DMS 273 treated with DMSO at 0.1 percent for 48 hours (cell line): ENCODE results near the gene GALNT15.
A peak's percentile ranks its signal among the peaks of the same experiment; 100 is the strongest.

Source experiments
- DNase-seq: peaks from one replicate; lab custom pipeline; 2025; lab: John Stamatoyannopoulos, UW

The GALNT15 gene

DNA sequence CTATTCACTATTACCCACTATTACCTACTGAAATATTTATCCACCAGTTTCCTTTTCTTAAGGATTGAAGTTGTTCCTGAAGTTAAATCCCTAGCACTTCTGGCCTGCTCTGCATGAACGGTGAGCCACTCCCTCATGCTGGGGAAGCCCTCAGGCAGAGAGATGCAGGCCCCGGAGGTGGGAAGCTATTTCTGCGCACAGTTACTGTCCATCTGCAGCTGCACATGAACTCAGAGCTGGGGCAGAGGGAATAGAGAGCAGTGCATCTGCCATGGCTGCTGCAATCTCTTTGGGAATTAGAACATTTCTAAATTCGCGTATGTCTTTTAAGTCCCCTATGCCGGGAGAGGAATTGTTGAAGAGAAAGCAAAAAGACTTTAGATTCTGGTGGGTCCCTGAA, 6.3 kb upstream of the GALNT15 start:
- no peak for DNase-seq

GRCh38 chr3:16171009-16171408, 3.5 kb upstream of the GALNT15 start:
- no peak for DNase-seq

DNA sequence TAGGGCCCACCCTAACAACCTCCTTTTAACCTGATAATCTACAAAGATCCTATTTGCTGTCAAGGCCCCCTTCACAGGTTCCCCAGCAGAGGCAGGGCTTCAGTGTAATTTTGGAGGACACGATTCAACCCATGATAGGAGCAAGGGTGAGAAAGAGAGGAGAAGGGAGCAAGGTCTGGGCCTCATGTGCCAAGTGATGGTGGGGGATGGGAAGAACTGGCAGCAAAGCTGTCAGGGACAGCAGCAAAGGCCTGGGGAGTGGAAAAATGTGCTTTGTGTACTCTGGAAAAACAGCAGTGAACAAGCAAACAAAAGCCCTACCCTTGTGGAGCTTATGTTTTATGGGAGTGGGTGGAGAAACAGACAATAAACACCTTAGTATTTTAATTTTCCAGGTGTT, 2.7 kb upstream of the GALNT15 start:
- no peak for DNase-seq

- DNase-seq = no peak
These were observed 1.0 kb upstream of the GALNT15 start for GRCh38 chr3:16173283-16174025.

DNA sequence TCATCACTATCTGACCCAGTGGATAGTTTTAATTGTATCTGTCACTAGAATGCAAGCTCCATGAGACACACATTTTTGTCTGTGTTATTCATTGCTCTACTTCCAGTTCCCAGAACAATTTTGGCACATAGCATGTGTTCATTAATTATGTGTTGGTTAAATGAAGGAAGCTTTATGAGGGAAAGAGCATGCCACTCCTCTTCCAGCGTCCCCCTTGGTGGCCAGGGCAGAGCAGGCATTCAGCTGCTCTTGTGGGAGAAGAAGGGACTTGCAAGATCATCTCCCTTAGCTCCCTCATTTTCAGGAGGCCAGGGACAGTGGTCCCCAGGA, 489 bp upstream of the GALNT15 start:
- no peak for DNase-seq

DNA sequence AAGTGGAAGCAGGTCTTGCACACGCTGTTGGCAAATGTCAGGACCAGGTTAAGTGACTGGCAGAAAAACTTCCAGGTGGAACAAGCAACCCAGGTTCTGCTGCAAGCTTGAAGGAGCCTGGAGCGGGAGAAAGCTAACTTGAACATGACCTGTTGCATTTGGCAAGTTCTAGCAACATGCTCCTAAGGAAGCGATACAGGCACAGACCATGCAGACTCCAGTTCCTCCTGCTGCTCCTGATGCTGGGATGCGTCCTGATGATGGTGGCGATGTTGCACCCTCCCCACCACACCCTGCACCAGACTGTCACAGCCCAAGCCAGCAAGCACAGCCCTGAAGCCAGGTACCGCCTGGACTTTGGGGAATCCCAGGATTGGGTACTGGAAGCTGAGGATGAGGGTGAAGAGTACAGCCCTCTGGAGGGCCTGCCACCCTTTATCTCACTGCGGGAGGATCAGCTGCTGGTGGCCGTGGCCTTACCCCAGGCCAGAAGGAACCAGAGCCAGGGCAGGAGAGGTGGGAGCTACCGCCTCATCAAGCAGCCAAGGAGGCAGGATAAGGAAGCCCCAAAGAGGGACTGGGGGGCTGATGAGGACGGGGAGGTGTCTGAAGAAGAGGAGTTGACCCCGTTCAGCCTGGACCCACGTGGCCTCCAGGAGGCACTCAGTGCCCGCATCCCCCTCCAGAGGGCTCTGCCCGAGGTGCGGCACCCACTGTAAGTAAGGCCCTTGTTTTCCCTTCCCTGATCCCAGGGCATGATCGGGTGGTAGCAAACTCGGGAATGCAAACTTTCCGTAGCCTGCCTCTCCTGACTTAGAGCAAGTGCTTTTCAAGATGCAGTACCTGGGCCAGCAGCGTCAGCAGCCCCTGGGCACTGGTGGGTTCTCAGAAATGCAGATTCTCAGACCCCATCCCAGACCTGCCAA, 759 bp downstream of the GALNT15 start:
- DNase-seq = no peak

DNA sequence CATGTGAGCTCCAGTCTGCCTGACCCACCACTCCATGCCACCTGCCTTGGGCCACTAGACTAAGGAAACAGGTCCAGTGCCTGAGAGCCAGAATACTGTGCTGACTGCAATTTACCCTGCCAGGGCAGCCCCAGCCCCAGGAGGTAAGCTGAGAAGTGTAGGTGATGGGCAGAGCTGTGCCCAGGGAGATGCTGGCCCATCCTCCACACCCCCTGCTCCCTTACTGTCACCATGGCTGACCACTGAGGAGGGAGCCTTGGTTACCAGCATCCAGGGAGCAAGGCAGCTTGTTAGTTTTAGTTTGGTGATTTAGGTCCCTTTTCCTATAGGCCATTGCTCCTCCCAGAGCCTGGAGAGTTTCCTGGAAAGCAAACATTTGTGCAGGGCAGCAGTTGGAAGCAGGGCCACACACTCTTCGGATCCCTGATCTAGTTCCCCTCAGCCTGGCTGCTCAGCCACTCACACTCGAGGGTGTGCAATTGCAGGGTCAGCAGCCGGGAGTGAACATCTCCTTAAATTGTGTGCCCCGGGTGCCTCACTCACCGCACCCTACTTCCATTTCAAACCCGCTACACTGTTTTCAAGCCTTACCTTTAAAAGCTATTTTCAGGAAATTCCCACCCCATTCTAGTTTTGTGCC, 2.0 kb downstream of the GALNT15 start:
- no peak for DNase-seq

- no peak for DNase-seq
These were observed 2.9 kb downstream of the GALNT15 start for GRCh38 chr3:16177382-16177781.

- DNase-seq = no peak
These were observed 3.6 kb downstream of the GALNT15 start for GRCh38 chr3:16177962-16178627.

DNA sequence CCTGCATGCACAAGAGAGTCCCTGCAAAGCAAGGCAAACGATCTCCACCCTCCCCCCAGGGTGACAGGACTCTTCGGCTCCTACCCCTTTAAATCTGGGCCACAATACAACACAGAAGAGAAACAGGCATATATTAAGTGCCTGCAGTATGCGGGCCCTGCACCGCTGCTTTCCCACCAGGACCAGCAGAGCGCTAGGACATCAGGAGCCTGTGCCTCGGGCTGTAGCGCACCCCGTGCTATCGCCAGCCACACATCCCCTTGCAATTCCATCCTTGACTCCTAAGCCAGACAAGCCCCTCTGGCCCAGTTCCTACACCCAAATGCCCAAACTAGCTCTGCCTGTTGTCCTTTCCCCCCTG, 4.1 kb downstream of the GALNT15 start:
- no peak for DNase-seq

- no peak for DNase-seq
These were observed 4.8 kb downstream of the GALNT15 start for GRCh38 chr3:16179261-16179660.

GRCh38 chr3:16179771-16180736, 5.6 kb downstream of the GALNT15 start:
- no peak for DNase-seq

- no peak for DNase-seq
These were observed 6.3 kb downstream of the GALNT15 start for GRCh38 chr3:16180737-16181134.

GRCh38 chr3:16181361-16181760, 6.9 kb downstream of the GALNT15 start:
- no peak for DNase-seq

- no peak for DNase-seq
These were observed 7.7 kb downstream of the GALNT15 start for GRCh38 chr3:16182183-16182582.

GRCh38 chr3:16182612-16183011, 8.1 kb downstream of the GALNT15 start:
- no peak for DNase-seq

GRCh38 chr3:16183082-16183481, 8.6 kb downstream of the GALNT15 start:
- no peak for DNase-seq

GRCh38 chr3:16183601-16184270, 9.3 kb downstream of the GALNT15 start:
- DNase-seq = peak; percentile 41

DNA sequence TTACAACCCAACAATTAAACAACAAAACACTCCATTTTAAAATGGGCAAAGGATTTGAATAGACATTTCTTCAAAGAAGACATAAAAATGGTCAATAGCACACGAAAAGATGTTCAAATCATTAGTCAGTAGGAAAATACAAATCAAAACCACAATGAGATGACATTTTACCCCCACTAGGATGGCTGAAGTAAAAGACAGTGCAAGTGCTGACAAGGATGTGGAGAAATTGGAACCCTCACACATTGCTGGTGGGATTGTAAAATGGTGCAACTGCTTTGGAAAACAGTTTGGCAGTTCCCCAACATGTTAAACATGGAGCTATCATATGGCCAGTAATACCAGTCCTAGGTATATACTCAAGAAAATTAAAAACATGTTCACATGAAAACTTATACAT, 11.6 kb downstream of the GALNT15 start:
- DNase-seq = no peak

DNA sequence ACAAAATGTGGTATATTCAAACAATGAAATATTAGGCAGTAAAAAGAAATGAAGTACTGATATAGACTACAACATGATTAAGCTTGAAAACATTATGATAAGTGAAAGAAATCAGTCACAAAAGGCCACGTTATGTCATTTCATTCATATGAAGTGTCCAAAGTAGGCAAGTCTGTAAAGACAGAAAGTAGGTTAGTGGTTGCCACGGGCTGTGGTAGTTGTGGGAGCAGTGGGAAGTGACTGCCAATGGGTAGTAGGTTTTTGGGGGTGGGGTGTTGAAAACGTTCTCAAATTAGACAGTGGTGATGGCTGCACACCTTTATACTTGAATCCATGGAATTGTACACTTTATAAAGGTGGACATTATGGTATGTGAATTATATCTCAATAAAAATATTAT, 12.1 kb downstream of the GALNT15 start:
- DNase-seq = no peak
